Measurements from ENCODE around the gene LSR. TPM values are rescaled to one million over a fixed set of nuclear protein-coding genes. Genes with fewer than 3 reads are reported as not detected.

The LSR gene
- total and polyA plus RNA-seq, 2 of the 4 experiments (the other 2 are of a cell fraction), result 0.18 to 0.44 TPM

- TF ChIP-seq, protein P1, sequence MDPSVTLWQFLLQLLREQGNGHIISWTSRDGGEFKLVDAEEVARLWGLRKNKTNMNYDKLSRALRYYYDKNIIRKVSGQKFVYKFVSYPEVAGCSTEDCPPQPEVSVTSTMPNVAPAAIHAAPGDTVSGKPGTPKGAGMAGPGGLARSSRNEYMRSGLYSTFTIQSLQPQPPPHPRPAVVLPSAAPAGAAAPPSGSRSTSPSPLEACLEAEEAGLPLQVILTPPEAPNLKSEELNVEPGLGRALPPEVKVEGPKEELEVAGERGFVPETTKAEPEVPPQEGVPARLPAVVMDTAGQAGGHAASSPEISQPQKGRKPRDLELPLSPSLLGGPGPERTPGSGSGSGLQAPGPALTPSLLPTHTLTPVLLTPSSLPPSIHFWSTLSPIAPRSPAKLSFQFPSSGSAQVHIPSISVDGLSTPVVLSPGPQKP (IDR thresholded peaks at IDR 0.05; ENCODE audit: borderline replicate concordance, low read depth, low read length), result no peak
- TF ChIP-seq CEBPB (IDR thresholded peaks at IDR 0.05; ENCODE audit: low read depth, low read length) (no peak), NFE2L2 (IDR thresholded peaks at IDR 0.05; ENCODE audit: low read depth, low read length) (no peak), SMC3 (IDR thresholded peaks at IDR 0.05; ENCODE audit: low read depth, low read length) (no peak), MXI1 (IDR thresholded peaks at IDR 0.05; ENCODE audit: borderline replicate concordance, low read depth, low read length) (no peak)
Measured at GRCh38 chr19:35206379-35206778, 42.4 kb upstream of the LSR start (continued).

- BruUV-seq (replicated peaks), result no TSS peak
- no CpG with 5 or more reads among the region's 1 CpG for WGBS, 2 experiments (ENCODE audit: extremely low coverage in 2 of 2, insufficient read length in 1 of 2)
- Histone ChIP-seq H2AK5ac (ENCODE audit: low read depth, low read length) (no peak overlapping the region), H3K4me3 (ENCODE audit: insufficient read depth, low read depth, low read length) (no peak overlapping the region), H2BK120ac (ENCODE audit: low read depth, low read length) (no peak overlapping the region), H3K79me1 (ENCODE audit: low read depth in 1 of 2, low read length in 2 of 2) (no peaks in the 10 kb centered on the region), H3K9ac (ENCODE audit: low read depth, low read length) (no peak overlapping the region), H3K27me3 (ENCODE audit: control insufficient read depth, insufficient read depth, low read length) (peaks cover 3% of the 10 kb centered on the region), H3K36me3 (ENCODE audit: control insufficient read depth, insufficient read depth, low read length) (no peaks in the 10 kb centered on the region), H2BK15ac (ENCODE audit: low read depth, low read length) (no peak overlapping the region), H3K4me2 (ENCODE audit: low read depth, low read length) (no peak overlapping the region), H3K9me3 (ENCODE audit: control insufficient read depth, insufficient read depth, low read length) (no peaks in the 10 kb centered on the region), H3K9me1 (ENCODE audit: insufficient read depth, low read length) (no peaks in the 10 kb centered on the region), H3K23ac (ENCODE audit: low read depth, low read length) (no peak overlapping the region), H4K20me1 (ENCODE audit: insufficient read depth, low read length) (no peaks in the 10 kb centered on the region), H2AK9ac (replicated peaks; ENCODE audit: low read depth, low read length, poor library complexity) (no peak overlapping the region), H2AFZ (replicated peaks; ENCODE audit: low read length, poor library complexity) (no peak overlapping the region), H3K27ac (ENCODE audit: insufficient read depth, low read length) (no peak overlapping the region), H2BK5ac (ENCODE audit: low read depth, low read length, poor library complexity, severe bottlenecking) (no peak overlapping the region), H3K4me1 (ENCODE audit: control insufficient read depth, insufficient read depth, low read length) (no peaks in the 10 kb centered on the region), H4K5ac (ENCODE audit: low read depth, low read length) (no peak overlapping the region), H3K56ac (ENCODE audit: extremely low read depth, insufficient read depth, low read length) (no peak overlapping the region), H2BK20ac (ENCODE audit: low read depth, low read length) (no peak overlapping the region), H3K14ac (replicated peaks; ENCODE audit: low read depth, low read length) (no peak overlapping the region), H4K91ac (ENCODE audit: insufficient read depth, low read depth, low read length) (no peak overlapping the region), H3K4ac (ENCODE audit: low read depth, low read length) (no peak overlapping the region), H3K18ac (ENCODE audit: low read depth, low read length) (no peak overlapping the region), H4K8ac (ENCODE audit: low read depth in 2 of 2, low read length in 2 of 2) (no peak overlapping the region)
- intact Hi-C loops (cut with micrococcal nuclease) (no loop called here), dilution Hi-C loops (cut with HindIII; ENCODE audit: low sequenced_read_pairs, unreplicated experiment) (no loop called here), in situ Hi-C loops (cut with MboI; ENCODE audit: low sequenced_read_pairs) (no loop called here)
- ChIA-PET POLR2A (ENCODE audit: unreplicated experiment) (no interaction called here), CTCF (no interaction called here)
- DNase-seq (no peak), ATAC-seq (ENCODE audit: low read depth) (no peak)
- TF ChIP-seq NFE2L2 (IDR thresholded peaks at IDR 0.05; ENCODE audit: low read depth, low read length), result no peak
- no peak for TF ChIP-seq RAD21 (IDR thresholded peaks at IDR 0.05; ENCODE audit: low read length)
- TF ChIP-seq, protein P1 (IDR thresholded peaks at IDR 0.05; ENCODE audit: borderline replicate concordance, low read depth, low read length), result no peak
- no peak for TF ChIP-seq RCOR1 (IDR thresholded peaks at IDR 0.05; ENCODE audit: insufficient replicate concordance, low read length)
- TF ChIP-seq RFX5 (IDR thresholded peaks at IDR 0.05; ENCODE audit: low read depth, low read length), result no peak
- no peak for TF ChIP-seq FOS (IDR thresholded peaks at IDR 0.05; ENCODE audit: low read depth, low read length)
- TF ChIP-seq USF2 (IDR thresholded peaks at IDR 0.05; ENCODE audit: low read depth, low read length), result no peak
- TF ChIP-seq MAFK (IDR thresholded peaks at IDR 0.05; ENCODE audit: low read depth, low read length), result no peak
- no peak for TF ChIP-seq CTCF (conservative IDR thresholded peaks at IDR 0.05; ENCODE audit: low read depth, low read length)
- no peak for TF ChIP-seq CHD1 (IDR thresholded peaks at IDR 0.05; ENCODE audit: low read depth, low read length)
Measured at GRCh38 chr19:35206855-35207254, 41.9 kb upstream of the LSR start.

Measured in IMR-90 (cell line).